HepG2 (cell line): ENCODE data around the gene MTHFD2. TPM values are rescaled to one million over a fixed set of nuclear protein-coding genes. Genes with fewer than 3 reads are reported as not detected.

Source experiments
- ATF1 ChIP-seq: IDR thresholded peaks from 2 replicates; pipeline ENCODE4 v1.6.1; 2016; ENCODE audit warnings: mild to moderate bottlenecking, control low read depth
- KLF13 ChIP-seq: sonication (generic); formaldehyde crosslinking; IDR thresholded peaks from 2 replicates; pipeline ENCODE4 v1.4.0; 2020; ENCODE audit warnings: mild to moderate bottlenecking, missing genetic modification reagents
- NR3C1 ChIP-seq: sonication (generic); formaldehyde crosslinking; IDR thresholded peaks from 2 replicates; pipeline ENCODE4 v1.4.0; 2020; ENCODE audit warnings: missing genetic modification reagents
- SMARCC2 ChIP-seq: fragments of 450-650 bp; IDR thresholded peaks from 2 replicates; pipeline ENCODE4 v1.6.1; 2017; ENCODE audit warnings: antibody characterized with exemption, mild to moderate bottlenecking
- SMC3 ChIP-seq: IDR thresholded peaks from 2 replicates; pipeline ENCODE4 v1.6.1; 2011; ENCODE audit warnings: low read length, improper control_type of control experiment
- ZFX ChIP-seq: sonication (generic); formaldehyde crosslinking; IDR thresholded peaks from 2 replicates; pipeline ENCODE4 v1.4.0; 2020; ENCODE audit warnings: mild to moderate bottlenecking, low read depth, missing genetic modification reagents, moderate library complexity
- ZNF101 ChIP-seq: sonication (generic); formaldehyde crosslinking; IDR thresholded peaks from 2 replicates; pipeline ENCODE4 v1.4.0; 2020; ENCODE audit warnings: mild to moderate bottlenecking, low read depth, missing genetic modification reagents, borderline replicate concordance
- polyA plus RNA-seq, 8 experiments: library from polyadenylated mRNA; depleted of rRNA in 3 of 8; stranded (reverse) in 7 of 8; unstranded in 1 of 8; fragments of >200 nt; fragmentation: Illumina TruSeq in 4 of 8; extraction: Trizol in 4 of 8; gene quantifications; 2 replicates each; pipeline versions ENCODE4 v1.2.1 to v1.2.3, GENCODE V29; 2011 to 2016; ENCODE audit warnings: low read depth in 4 of 8, missing spikeins in 1 of 8, mixed read lengths in 1 of 8; ENCODE audit not compliant: insufficient read depth in 1 of 8
- total RNA-seq, 5 experiments: library from RNA; depleted of rRNA; stranded (reverse); fragments of >200 nt; fragmentation: Illumina TruSeq; extraction: Trizol; gene quantifications; 2 replicates each; pipeline ENCODE4 v1.2.3, GENCODE V29; 2016; ENCODE audit warnings: low read depth in 1 of 5
- TF ChIP-seq, protein P1 (sequence below): IDR thresholded peaks from 2 replicates; pipeline ENCODE4 v1.6.1; 2016; ENCODE audit warnings: low read depth, missing genetic modification reagents, missing compliant biosample characterization
- TF ChIP-seq, protein P2 (sequence below): sonication (generic); formaldehyde crosslinking; IDR thresholded peaks from 2 replicates; pipeline ENCODE4 v1.8.0; 2022; ENCODE audit warnings: missing genetic modification reagents, mild to moderate bottlenecking, borderline replicate concordance
- TF ChIP-seq, protein P3 (sequence below): sonication (generic); formaldehyde crosslinking; IDR thresholded peaks from 2 replicates; pipeline ENCODE4 v1.8.1; 2023; ENCODE audit warnings: mild to moderate bottlenecking, missing genetic modification reagents
- TF ChIP-seq, protein P4 (sequence below): sonication (generic); formaldehyde crosslinking; IDR thresholded peaks from 2 replicates; pipeline ENCODE4 v1.4.0; 2020; ENCODE audit warnings: low read depth, mild to moderate bottlenecking, missing genetic modification reagents
- TF ChIP-seq, protein P5 (sequence below): sonication (generic); formaldehyde crosslinking; IDR thresholded peaks from 2 replicates; pipeline ENCODE4 v1.8.0; 2023; ENCODE audit warnings: mild to moderate bottlenecking, missing genetic modification reagents
- TF ChIP-seq, protein P6 (sequence below): sonication (generic); formaldehyde crosslinking; IDR thresholded peaks from 2 replicates; pipeline ENCODE4 v1.4.0; 2020; ENCODE audit warnings: mild to moderate bottlenecking, missing genetic modification reagents
- TF ChIP-seq, protein P7 (sequence below): sonication (generic); formaldehyde crosslinking; IDR thresholded peaks from 2 replicates; pipeline ENCODE4 v1.4.0; 2020; ENCODE audit warnings: mild to moderate bottlenecking, missing genetic modification reagents

The MTHFD2 gene
- total and polyA plus RNA-seq, 2 of the 13 experiments (the other 11 are each of a cell fraction or from before 2014, with no cell fraction given): 188 to 269 TPM

DNA sequence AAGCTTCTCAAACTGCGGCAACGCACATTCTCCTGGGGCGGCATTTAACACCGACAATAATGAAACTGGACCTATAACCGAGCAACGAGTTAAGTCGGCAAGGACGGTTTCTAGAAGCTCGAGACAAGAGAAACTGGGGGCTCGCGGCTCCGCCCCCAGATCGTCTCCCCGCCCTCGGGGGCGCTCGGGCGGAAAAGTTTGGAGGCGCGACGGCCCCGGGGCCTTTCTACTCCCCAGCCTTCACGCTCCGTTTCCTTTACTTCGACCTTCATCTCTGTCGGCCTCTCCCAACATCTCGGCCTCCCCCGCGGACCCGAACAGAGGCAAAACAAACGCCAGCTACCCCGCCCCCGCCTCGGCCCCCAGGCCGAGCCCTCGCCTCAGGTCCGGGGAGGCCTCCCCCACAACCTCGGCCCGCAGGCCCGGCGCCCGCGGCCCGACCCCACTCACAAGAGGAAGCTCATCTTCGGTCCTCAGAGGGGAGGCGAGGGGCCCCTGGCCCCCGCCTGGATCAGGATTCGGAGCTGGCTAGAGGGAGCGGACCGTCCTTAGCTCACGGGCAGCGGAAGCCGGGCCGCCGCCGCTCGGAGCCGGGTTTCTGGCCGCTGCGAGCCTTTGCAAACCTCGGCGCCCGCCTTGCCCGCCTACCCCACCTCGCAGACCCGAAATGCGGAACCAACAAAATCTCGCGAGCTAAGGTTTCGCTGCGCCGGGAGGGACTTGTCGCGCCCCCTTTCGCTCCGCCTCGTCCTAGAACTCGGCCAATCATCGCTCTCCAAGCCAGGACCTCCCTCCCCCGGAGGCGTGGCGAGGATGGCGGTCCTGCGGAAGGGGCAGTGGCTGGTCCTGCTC is 20.0 kb upstream of the MTHFD2 start, which contains the start of gene MOB1A (continued):
- TF ChIP-seq, protein P1, sequence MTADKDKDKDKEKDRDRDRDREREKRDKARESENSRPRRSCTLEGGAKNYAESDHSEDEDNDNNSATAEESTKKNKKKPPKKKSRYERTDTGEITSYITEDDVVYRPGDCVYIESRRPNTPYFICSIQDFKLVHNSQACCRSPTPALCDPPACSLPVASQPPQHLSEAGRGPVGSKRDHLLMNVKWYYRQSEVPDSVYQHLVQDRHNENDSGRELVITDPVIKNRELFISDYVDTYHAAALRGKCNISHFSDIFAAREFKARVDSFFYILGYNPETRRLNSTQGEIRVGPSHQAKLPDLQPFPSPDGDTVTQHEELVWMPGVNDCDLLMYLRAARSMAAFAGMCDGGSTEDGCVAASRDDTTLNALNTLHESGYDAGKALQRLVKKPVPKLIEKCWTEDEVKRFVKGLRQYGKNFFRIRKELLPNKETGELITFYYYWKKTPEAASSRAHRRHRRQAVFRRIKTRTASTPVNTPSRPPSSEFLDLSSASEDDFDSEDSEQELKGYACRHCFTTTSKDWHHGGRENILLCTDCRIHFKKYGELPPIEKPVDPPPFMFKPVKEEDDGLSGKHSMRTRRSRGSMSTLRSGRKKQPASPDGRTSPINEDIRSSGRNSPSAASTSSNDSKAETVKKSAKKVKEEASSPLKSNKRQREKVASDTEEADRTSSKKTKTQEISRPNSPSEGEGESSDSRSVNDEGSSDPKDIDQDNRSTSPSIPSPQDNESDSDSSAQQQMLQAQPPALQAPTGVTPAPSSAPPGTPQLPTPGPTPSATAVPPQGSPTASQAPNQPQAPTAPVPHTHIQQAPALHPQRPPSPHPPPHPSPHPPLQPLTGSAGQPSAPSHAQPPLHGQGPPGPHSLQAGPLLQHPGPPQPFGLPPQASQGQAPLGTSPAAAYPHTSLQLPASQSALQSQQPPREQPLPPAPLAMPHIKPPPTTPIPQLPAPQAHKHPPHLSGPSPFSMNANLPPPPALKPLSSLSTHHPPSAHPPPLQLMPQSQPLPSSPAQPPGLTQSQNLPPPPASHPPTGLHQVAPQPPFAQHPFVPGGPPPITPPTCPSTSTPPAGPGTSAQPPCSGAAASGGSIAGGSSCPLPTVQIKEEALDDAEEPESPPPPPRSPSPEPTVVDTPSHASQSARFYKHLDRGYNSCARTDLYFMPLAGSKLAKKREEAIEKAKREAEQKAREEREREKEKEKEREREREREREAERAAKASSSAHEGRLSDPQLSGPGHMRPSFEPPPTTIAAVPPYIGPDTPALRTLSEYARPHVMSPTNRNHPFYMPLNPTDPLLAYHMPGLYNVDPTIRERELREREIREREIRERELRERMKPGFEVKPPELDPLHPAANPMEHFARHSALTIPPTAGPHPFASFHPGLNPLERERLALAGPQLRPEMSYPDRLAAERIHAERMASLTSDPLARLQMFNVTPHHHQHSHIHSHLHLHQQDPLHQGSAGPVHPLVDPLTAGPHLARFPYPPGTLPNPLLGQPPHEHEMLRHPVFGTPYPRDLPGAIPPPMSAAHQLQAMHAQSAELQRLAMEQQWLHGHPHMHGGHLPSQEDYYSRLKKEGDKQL (CRISPR knock-in tag): no peak
- TF ChIP-seq SMC3 (no peak), ZNF101 (CRISPR knock-in tag) (no peak), ZFX (CRISPR knock-in tag) (peak; percentile 99), NR3C1 (CRISPR knock-in tag) (no peak), SMARCC2 (no peak), KLF13 (CRISPR knock-in tag) (0 out of 2 replicates have a peak, but pooled peaks have one; percentile 58), ATF1 (CRISPR knock-in tag) (no peak)
- TF ChIP-seq, protein P2, sequence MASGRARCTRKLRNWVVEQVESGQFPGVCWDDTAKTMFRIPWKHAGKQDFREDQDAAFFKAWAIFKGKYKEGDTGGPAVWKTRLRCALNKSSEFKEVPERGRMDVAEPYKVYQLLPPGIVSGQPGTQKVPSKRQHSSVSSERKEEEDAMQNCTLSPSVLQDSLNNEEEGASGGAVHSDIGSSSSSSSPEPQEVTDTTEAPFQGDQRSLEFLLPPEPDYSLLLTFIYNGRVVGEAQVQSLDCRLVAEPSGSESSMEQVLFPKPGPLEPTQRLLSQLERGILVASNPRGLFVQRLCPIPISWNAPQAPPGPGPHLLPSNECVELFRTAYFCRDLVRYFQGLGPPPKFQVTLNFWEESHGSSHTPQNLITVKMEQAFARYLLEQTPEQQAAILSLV (CRISPR knock-in tag): peak; percentile 83; the same call in 1 of the 2 replicates
- TF ChIP-seq, protein P3, sequence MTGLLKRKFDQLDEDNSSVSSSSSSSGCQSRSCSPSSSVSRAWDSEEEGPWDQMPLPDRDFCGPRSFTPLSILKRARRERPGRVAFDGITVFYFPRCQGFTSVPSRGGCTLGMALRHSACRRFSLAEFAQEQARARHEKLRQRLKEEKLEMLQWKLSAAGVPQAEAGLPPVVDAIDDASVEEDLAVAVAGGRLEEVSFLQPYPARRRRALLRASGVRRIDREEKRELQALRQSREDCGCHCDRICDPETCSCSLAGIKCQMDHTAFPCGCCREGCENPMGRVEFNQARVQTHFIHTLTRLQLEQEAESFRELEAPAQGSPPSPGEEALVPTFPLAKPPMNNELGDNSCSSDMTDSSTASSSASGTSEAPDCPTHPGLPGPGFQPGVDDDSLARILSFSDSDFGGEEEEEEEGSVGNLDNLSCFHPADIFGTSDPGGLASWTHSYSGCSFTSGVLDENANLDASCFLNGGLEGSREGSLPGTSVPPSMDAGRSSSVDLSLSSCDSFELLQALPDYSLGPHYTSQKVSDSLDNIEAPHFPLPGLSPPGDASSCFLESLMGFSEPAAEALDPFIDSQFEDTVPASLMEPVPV: no peak; the same call in 1 of the 2 replicates
- TF ChIP-seq, protein P4, sequence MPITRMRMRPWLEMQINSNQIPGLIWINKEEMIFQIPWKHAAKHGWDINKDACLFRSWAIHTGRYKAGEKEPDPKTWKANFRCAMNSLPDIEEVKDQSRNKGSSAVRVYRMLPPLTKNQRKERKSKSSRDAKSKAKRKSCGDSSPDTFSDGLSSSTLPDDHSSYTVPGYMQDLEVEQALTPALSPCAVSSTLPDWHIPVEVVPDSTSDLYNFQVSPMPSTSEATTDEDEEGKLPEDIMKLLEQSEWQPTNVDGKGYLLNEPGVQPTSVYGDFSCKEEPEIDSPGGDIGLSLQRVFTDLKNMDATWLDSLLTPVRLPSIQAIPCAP: peak; percentile 31
- TF ChIP-seq, protein P5, sequence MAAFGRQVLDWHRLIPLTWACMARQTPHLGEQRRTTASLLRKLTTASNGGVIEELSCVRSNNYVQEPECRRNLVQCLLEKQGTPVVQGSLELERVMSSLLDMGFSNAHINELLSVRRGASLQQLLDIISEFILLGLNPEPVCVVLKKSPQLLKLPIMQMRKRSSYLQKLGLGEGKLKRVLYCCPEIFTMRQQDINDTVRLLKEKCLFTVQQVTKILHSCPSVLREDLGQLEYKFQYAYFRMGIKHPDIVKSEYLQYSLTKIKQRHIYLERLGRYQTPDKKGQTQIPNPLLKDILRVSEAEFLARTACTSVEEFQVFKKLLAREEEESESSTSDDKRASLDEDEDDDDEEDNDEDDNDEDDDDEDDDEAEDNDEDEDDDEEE (CRISPR knock-in tag): peak; percentile 79; the same call in 1 of the 2 replicates
- TF ChIP-seq, protein P6, sequence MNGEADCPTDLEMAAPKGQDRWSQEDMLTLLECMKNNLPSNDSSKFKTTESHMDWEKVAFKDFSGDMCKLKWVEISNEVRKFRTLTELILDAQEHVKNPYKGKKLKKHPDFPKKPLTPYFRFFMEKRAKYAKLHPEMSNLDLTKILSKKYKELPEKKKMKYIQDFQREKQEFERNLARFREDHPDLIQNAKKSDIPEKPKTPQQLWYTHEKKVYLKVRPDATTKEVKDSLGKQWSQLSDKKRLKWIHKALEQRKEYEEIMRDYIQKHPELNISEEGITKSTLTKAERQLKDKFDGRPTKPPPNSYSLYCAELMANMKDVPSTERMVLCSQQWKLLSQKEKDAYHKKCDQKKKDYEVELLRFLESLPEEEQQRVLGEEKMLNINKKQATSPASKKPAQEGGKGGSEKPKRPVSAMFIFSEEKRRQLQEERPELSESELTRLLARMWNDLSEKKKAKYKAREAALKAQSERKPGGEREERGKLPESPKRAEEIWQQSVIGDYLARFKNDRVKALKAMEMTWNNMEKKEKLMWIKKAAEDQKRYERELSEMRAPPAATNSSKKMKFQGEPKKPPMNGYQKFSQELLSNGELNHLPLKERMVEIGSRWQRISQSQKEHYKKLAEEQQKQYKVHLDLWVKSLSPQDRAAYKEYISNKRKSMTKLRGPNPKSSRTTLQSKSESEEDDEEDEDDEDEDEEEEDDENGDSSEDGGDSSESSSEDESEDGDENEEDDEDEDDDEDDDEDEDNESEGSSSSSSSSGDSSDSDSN (CRISPR knock-in tag): peak; percentile 95
- TF ChIP-seq, protein P7, sequence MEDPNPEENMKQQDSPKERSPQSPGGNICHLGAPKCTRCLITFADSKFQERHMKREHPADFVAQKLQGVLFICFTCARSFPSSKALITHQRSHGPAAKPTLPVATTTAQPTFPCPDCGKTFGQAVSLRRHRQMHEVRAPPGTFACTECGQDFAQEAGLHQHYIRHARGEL (CRISPR knock-in tag): no peak
